ENCODE measurements around the gene SPTB.

Gene SPTB

GRCh38 chr14:64763085-64763782 is 116.5 kb downstream of the SPTB start:
- DNase-seq, result no peak

GRCh38 chr14:64762044-64763034 is 117.4 kb downstream of the SPTB start:
- peak; percentile 86 for DNase-seq

- DNase-seq, result peak; percentile 73
Observed at GRCh38 chr14:64761441-64762043, 118.2 kb downstream of the SPTB start.

- DNase-seq, result no peak
Observed at GRCh38 chr14:64760916-64761315, 118.8 kb downstream of the SPTB start.

- peak; percentile 69 for DNase-seq
Observed at GRCh38 chr14:64760146-64760755, 119.5 kb downstream of the SPTB start.

- no peak for DNase-seq
Observed at GRCh38 chr14:64759555-64759938, 120.2 kb downstream of the SPTB start.

- no peak for DNase-seq
Observed at GRCh38 chr14:64758691-64759554, 120.8 kb downstream of the SPTB start.

- peak; percentile 27 for DNase-seq
Observed at GRCh38 chr14:64758025-64758521, 121.6 kb downstream of the SPTB start.

GRCh38 chr14:64757601-64758000 is 122.1 kb downstream of the SPTB start:
- DNase-seq, result no peak

GRCh38 chr14:64756712-64757111 is 123.0 kb downstream of the SPTB start:
- no peak for DNase-seq

- DNase-seq, result peak; percentile 25
Observed at GRCh38 chr14:64755781-64756221, 123.9 kb downstream of the SPTB start.

GRCh38 chr14:64754685-64755084 is 125.0 kb downstream of the SPTB start:
- no peak for DNase-seq

GRCh38 chr14:64753999-64754398 is 125.7 kb downstream of the SPTB start:
- DNase-seq, result no peak

GRCh38 chr14:64753374-64753773 is 126.3 kb downstream of the SPTB start:
- DNase-seq, result peak; percentile 16

GRCh38 chr14:64752909-64753308 is 126.8 kb downstream of the SPTB start:
- no peak for DNase-seq

- no peak for DNase-seq
Observed at GRCh38 chr14:64748995-64749714, 130.6 kb downstream of the SPTB start.

GRCh38 chr14:64748521-64748920 is 131.2 kb downstream of the SPTB start:
- no peak for DNase-seq

- DNase-seq, result no peak
Observed at GRCh38 chr14:64747327-64747726, 132.4 kb downstream of the SPTB start.

- no peak for DNase-seq
Observed at GRCh38 chr14:64746298-64747250, 133.1 kb downstream of the SPTB start.

Measured in DMS53 (cell line).